ENCODE data around the gene LRRN4.

The LRRN4 gene

DNA sequence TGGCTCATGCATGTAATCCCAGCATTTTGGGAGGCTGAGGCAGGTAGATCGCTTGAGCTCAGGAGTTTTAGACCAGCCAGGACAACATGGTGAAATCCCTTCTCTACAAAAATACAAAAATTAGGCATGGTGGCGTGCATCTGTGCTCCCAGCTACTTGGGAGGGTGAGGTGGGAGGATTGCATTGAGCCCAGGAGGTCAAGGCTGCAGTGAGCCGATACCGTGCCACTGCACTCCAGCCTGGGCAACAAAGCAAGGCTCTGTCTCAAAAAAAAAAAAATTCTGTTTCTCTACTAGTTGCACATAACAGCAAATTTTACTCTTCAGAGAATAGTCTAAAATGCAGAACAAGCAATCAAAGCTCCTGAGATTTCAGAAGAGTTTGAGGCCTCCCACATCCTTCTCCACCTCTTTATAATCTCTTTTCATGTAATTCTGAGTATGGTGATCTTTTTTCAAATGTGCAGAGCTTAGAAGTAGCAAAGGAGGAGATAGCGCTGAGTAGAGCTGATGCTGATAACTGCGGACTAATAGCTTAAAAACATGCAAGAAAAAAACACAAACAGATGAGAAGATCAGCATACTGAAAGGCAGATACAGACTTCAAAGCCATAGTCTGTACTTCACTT, 23.3 kb downstream of the LRRN4 start:
- DNase-seq (ENCODE audit: low spot score), result no peak

DNA sequence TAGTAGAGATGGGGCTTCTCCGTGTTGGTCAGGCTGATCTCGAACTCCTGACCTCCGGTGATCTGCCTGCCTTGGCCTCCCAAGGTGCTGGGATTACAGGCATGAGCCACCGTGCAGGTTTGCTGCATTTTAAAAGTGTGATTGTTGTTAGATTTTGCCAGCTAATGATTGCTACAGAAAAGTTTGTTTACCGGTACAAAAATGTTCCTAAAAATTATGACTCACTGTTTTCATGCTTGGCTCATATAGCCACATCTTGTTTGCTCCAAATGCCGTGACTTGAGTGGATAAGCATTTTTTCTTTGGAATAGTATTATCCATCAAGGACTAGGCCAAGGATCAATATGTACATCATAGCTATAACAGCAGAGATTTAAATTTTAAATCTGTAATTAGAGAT, 24.3 kb downstream of the LRRN4 start:
- no peak for DNase-seq (ENCODE audit: low spot score)

GRCh38 chr20:6028818-6029217, 25.0 kb downstream of the LRRN4 start:
- DNase-seq (ENCODE audit: low spot score), result no peak

DNA sequence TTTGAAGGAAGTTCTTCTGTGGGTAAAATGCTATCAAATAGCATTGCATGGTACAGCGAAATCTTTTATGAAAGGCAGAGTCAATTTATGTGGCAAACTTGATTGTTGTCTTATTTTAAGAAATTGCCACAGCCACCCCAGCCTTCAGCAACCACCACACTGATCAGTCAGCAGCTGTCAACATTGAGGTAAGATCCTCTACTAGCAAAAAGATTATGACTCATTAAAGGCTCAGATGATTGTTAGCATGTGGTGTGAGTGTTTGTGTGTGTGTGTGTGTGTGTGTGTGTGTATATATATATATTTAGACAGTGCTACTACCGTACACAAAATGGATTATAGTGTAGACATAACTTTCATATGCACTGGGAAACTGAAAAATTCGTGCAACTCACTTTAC, 27.8 kb downstream of the LRRN4 start:
- no peak for DNase-seq (ENCODE audit: low spot score)

DNA sequence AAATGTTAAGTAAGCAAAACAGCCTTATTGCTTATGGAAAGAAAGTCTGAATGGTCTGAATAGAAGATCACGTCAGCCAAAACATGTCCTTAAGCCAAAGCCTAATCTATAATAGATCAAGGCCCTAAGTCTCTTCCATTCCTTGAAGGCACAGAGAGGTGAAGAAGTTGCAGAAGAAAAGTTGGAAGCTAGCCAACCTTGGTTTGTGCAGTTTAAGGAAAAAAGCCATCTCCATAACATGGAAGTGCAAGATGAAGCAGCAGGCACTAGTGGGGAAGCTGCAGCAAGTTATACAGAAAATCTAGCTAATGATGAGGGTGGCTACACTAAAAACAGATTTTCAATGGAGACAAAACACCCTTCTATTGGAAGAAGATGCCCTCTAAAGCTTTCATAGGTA, 29.1 kb downstream of the LRRN4 start:
- no peak for DNase-seq (ENCODE audit: low spot score)

DNA sequence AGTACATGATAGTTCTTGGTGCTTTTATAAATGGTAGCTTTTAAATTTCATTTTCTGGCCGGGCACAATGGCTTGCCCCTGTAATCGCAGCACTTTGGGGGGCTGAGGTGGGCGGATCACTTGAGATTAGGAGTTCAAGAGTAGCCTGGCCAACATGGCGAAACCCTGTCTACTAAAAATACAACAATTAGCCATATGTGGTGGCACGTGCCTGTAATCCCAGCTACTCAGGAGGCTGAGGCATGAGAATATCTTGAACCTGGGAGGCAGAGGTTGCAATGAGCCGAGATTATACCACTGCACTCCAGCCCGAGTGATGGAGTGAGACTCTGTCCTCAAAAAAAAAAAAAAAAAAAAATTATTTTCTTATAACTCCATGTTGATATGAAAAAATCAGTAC, 36.0 kb downstream of the LRRN4 start:
- no peak for DNase-seq (ENCODE audit: low spot score)

- DNase-seq (ENCODE audit: low spot score), result no peak
Measured at GRCh38 chr20:6017467-6017866, 36.4 kb downstream of the LRRN4 start.

GRCh38 chr20:6014957-6015356, 38.9 kb downstream of the LRRN4 start:
- no peak for DNase-seq (ENCODE audit: low spot score)

GRCh38 chr20:6014017-6014416, 39.8 kb downstream of the LRRN4 start:
- DNase-seq (ENCODE audit: low spot score), result no peak

GRCh38 chr20:6012179-6012578, 41.7 kb downstream of the LRRN4 start:
- no peak for DNase-seq (ENCODE audit: low spot score)

GRCh38 chr20:6008254-6008653, 45.6 kb downstream of the LRRN4 start:
- peak; percentile 78 for DNase-seq (ENCODE audit: low spot score)

GRCh38 chr20:6007529-6008103, 46.2 kb downstream of the LRRN4 start:
- DNase-seq (ENCODE audit: low spot score), result no peak

DNA sequence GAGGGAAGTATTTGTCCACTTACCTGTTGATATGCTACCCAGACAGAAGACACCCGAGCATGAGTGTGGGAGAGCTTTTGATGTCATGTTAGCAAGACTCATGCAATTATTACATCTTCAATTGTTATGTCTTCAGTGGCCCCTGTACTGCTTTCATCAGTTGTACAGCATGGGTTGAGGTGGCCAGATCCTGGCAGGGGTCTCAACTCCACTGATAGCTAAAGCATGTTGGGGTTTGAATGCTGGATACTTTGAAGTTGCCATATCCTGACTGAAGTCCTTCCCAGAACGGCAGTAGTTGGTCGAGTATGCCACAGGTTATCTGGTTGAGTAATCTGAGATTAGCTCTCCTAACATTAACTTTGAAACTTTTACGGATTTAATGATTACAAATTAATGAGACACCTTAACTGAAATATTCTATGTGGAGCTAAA, 46.7 kb downstream of the LRRN4 start:
- no peak for DNase-seq (ENCODE audit: low spot score)

DNA sequence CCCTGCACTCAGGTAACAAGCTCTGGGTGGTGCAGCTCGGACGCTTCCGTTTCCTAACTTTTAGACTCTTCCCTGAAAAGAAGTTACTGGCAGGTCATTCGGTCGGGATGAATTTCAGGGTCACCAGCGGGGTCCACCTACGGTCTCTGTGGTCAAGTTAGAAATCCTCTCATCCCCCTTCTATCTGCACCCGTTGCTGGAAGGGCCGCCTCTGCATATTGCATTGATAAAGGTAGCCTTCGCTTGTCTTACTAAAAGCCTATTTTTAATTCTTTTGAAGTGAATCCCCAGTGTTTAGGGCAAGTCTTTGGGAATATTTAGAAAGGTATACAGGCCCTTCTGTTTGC, 47.3 kb downstream of the LRRN4 start:
- no peak for DNase-seq (ENCODE audit: low spot score)

GRCh38 chr20:6000871-6001270, 53.0 kb downstream of the LRRN4 start:
- DNase-seq (ENCODE audit: low spot score), result no peak

DNA sequence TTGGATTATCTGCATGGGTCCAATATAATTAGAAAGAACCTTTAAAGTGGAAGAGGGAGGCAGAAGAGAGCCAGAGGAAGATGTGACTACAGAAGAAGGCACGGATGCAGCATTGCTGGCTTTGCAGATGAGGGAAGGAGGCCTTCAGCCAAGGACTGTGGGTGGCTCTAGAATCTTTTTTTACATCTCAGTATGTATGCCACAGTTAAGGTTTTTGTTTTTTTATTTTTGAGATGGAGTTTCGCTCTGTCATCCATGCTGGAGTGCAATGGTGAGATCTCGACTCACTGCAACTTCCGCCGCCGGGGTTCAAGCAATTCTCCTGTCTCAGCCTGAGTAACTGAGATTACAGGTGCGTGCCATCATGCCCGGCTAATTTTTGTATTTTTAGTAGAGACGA, 54.1 kb downstream of the LRRN4 start:
- DNase-seq (ENCODE audit: low spot score), result no peak

DNA sequence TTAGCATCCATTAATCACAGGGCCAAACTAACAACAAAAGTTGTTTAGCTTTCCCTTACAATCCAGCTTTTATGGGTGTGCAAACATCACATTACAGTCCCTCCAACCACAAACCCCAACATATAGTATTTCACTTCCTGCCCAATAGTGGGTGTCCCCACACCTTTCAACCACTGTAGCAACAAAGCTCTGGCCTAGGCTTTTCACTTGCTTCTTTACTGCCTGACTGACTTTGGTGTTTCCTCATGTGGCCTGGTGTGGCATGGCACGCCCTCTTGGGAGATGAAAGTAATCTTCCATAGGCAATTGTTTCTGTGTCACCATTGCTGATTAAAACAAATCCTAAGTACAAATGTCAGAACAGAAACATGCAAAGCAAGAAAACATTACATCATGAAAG, 57.1 kb downstream of the LRRN4 start:
- DNase-seq (ENCODE audit: low spot score), result no peak

DNA sequence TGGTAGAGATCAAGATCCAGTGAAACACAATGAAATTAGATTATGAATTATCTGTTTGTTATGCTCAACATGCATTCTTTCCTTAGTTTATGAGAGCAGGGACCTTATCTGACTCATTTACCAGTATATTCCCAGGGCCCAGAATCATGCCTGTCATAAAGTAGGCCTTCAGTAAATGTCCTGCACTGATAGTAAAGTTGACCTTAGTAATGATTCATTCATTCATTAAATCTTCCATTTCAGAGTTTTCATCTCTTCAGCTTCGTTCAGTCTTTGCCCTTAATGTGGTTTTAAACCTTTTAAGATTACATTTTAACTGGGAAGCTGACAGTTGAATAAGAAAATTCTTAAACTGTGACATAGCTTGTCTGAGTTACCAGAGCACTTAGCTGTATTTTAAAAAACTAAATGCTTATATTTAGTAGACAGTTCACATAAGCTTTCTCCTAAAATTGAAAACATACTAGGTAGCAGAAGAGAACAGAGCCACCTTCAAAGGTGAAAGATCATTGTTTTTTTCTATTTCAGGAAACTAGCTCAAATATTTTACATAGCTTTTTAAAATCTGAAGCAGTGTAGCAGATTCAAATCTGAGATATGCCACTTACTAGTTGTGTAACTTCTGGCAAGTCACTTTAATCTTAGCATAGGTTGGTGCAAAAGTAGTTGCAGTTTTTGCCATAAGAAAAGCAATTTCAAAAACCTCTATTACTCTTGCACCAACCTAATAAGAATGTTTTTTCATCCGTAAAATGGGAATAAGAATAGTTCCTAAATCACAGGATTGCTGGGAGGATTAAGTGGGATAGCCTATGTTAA, 62.0 kb downstream of the LRRN4 start:
- DNase-seq (ENCODE audit: low spot score), result peak; percentile 37

DNA sequence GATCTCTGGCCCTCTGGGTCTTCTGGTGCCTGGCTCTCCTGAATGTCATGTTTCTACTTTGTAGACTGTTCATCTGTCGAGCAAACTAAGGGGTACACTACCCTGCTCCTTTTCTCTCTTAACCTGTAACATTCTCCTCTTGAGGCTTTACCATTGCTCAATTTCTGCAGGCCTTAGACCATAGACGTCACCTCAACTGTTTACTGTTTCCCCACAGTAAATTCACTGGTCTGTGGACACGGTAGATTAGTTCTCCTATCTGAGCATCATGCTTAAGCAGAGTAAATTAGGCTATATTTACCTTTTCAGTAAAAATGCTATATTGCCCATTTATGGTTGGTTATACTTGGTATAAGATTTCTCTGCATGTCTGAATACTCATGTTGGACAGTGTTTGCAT, 62.9 kb downstream of the LRRN4 start:
- no peak for DNase-seq (ENCODE audit: low spot score)
